Stimulated activated CD4-positive, alpha-beta T cell treated with anti-CD3 and anti-CD28 coated beads, TNF-alpha, amount 100 ng/mL, for 24 hours (primary cell): ENCODE measurements around the gene LCP2.
"Not testable (repeated sequence)": the region's sequence is repeated elsewhere in the genome, so short reads cannot be mapped to it uniquely, and the experiment has no call there.

Source experiments
- DNase-seq, 3 experiments: peaks; one replicate each; pipeline ENCODE4 v3.0.0-alpha.2; 2020; ENCODE audit warnings: low read depth in 3 of 3

Gene LCP2

DNA sequence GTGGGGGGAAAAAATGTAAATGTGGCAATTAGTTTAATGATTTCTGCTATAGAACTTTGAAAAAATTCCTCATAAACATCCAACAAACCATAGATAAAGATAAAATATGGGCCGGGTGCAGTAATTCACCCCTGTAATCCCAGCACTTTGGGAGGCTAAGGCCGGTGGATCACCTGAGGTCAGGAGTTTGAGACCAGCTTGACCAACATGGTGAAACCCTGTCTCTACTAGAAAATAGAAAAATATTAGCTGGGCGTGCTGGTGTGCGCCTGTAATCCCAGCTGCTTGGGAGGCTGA is 48.7 kb downstream of the LCP2 start:
- DNase-seq, result not testable (repeated sequence)

DNA sequence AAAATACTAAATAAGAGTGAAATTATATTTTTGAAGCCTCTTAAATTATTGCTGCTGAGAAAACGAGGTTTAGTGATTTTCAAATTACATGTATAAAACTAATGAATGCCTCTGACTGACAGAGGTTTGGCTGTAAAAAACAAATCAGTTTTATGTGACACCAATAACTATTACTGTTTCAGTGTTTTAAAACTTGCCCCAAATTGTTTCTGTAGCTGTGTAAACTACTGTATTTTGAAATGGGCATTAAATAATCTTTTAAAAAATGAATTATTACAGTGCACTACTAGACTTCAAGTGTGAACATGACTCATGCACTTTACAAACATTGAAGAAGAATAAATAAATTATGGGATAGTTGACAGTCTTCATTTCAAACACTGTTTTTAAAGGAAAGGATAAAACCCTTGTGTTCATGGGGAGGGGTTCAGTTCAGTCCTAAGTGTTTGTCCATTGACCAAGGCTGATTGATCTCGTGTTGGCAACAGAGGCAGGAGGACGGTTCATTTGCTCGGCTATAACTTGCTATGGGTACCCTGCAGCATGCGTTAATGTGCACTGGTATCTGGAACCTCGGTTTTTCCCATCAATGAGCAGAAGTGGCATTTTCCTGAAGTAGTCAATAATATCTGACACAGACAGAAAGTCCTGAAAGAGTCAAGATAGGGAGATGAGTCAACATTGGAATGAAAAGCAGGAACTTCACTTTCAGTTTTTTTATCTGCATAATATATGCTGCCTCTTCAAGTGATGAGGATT is 49.2 kb downstream of the LCP2 start:
- no peak for DNase-seq

DNA sequence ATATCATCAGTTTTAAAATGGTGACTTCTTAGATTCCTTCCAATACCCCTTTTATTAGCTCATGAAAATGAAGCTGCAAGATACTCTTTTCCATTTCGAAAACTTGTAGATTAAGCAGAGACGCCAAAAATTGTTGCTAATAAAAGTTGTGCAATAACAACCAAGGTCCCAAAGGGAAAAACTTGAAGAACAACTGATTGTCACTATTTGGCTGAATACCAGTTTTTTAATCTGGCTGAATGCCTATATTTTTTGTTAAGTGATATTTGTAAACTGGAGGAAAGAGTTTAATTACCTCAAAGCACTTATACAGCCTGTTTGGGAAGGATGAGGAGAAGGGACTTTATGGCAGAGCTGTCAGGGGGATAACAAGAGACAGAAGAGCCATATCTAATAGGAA is 50.2 kb downstream of the LCP2 start:
- no peak for DNase-seq

- DNase-seq, result no peak
Observed at GRCh38 chr5:170246126-170246870, 51.3 kb downstream of the LCP2 start.

DNA sequence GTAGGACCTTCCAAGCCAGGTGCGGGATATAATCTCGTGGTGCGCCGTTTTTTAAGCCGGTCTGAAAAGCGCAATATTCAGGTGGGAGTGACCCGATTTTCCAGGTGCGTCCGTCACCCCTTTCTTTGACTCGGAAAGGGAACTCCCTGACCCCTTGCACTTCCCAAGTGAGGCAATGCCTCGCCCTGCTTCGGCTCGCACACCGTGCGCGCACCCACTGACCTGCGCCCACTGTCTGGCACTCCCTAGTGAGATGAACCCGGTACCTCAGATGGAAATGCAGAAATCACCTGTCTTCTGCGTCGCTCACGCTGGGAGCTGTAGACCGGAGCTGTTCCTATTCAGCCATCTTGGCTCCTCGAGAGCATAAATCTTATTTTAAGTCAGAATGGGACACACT is 52.1 kb downstream of the LCP2 start:
- DNase-seq, result not testable (repeated sequence)

DNA sequence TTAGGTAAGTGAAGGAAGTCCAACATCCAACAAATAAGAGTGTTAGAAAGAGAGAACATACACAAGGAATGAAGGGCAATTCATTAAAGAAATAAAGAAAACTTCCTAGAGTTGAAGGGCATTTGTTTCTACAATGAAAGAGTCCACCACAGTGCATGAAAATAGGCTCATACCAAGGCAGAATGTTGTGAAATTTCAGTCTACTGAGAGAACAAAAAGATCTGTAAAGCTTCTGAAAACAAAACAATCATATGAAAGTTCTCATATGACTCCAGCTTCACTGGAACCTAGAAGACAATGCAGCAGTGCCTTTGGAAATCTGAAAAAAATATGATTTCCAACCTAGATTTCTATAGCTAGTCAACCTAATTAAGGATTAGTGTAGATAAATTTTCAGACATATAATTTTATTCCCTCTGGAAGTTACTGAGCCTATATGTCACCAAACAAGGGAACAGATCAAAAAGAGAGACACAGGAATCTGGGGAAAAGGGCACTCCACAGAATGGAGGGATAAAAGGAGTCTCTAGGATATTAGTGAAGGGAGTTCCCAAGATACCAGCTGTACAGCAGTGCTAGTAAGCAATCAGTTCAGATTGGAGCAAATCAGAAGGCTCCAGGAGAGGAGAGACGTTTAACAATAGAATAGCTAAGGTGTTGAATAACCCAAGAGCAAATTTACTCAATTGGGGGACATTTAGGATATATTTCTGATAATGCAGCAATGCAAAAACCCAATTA is 59.0 kb downstream of the LCP2 start:
- no peak for DNase-seq

DNA sequence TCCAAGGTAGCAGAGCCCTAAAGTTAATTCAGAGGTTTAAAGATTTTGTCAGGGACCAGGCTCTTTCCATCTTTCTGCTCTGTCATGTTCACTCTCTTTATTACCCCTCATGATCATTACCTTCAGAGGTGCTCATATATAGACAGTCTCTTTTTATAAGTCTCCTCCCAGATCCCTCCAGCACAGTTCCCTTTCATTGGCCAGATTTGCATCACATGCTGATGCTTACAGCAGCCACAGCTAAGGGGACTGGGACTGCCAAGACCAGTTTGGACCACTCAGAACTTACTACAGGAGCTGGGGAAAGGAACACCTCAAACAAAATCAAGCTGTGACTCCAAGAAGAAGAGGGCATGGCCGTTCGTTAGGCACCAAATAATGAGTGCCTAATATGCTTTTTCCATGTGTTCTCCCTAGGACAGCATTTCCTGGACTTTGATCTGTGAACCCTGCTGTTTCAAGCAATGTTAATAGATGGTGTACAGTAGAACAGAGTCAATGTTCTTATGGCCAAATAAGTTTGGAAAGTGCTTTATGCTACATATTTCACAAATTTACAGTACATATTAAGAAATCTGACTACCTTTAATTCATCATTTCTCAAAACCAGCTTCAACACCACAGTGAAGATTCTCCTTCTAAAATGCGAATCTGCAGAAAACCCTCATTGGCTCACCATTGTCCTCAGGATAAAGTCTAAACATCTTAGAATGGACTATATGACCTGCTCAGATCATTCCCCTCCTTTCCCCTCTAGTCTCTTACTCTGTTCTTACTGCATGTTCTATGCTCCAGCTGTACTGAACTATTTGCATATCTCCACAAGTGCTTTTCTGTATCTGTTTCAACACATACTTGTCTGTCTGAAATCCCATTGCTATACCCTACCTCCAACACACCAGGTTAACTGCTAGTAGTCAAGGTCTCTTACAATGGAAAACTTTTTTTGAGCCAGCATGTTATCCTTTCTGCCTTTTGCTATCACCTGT is 61.4 kb downstream of the LCP2 start:
- DNase-seq, result no peak

DNA sequence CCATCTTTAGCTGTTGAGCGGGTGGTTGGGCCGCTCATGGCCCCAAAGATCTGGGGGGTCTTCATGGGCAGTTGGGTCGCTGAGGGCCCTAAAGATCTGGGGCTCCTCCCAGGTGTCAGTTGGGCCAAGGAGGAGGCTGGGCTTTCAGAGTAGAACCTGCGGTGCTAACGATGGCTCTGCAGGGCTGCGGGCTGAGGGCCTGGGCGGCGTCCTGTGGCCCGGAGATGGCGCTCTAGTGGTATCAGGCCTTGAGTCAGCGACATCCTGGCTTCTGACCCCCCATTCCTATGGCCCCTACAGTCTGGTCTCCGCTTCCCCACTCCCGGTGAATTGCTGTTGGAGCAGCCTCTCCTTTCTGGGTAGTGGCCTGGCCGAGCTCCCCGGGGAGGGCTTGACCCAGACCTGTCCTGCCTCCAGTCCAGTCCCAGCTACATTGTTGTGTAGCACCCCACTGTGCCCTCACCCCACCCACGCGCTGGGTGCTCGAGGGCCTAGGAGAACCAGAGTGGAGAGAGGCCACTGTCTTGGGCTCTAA is 64.2 kb downstream of the LCP2 start:
- DNase-seq, result no peak

DNA sequence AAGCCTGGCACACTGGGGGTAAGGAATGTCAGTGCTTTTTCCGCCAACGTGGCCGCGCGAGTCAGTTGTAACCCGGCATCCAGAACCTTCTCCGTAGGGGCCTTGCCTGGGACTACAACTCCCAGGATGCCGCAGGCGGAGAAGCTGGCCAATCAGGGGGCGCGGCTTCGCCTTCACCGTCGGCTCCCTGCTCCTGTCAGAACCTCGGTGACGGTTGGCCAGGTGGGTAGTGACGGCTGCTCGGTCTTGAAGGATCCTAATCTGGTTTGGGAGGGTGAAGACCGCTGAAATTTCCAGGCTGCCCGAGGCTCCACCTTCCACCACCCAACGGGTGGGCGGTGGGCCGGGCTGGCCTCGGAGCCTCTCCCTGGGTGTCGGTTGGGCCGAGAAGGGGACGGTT is 64.8 kb downstream of the LCP2 start, which contains the start of gene C5orf58:
Gene C5orf58, plus strand, starts transcription at position 200 of the 400 bp plus-strand sequence. CDS start 1,992 bp downstream, outside the sequence.
- DNase-seq, result no peak

DNA sequence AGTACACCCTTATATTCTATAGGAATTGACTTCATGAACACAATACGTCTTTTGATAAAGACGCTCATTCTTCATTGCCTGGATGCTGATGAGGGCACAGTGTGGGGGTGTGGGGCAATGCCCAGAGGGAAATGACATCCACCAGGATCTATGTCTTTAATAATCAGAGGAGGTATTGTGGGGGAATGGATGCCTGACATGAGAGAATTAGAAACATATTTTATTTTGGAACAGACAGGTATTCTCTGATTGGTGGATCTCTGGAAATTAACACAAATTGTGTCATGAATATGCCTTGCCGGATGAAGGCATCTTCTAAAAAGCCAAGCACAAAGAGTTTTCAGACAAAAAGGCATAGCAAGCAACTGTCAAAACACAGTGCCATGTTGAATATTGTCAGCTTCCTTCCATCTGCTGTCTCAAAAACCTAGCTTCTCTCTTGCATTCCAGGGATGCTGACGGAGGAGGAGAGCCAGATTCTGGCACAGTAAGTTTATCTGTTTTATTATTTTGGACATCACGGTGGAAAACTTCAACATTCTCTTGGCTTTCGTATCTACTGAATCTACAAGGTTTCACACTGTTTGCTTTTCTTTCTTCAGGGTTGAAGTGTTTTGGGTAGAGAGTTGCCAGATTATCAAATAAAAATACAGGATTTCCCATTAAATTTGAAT is 68.7 kb downstream of the LCP2 start:
- no peak for DNase-seq

DNA sequence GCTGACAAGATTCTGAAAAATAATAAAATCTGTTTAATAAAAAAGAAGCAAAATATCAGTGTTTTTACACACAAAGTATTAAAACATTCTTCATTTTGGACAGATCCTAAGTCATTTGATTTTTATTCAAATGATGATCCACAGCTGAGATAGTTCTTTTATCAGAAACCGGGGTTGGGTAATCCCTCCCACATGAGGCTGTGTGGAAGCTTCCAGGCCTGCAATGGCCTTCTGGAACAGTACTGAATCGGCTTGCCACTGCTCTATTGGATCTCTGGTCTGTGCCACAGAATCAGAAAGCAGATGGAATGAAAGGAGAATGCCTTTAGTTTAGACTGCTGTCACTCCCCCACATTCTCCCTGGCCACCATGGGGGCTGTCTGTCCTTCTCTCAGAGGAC is 70.9 kb downstream of the LCP2 start:
- no peak for DNase-seq

DNA sequence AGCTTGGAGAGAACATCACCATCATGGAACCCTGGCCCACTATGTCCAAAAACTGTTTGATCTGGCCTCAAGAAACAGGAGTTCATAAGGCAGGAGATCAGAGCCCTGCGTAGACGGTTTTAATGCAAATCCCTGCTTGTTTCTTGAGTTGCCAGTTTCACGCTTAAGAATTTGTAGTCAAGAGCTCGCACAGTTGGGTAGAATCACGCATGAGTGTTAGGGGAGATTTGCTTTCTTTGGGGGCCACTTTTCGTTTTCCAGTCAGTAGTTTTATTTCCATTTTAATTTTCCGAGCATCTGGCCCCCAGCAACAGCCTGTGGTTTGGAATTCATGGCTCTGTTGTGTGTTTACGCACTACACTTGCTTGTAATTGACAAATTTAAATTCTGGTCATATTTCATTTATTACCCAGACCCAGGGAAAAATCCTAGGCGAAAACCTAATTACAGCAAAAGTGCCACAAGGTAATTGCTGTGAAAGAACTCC is 71.4 kb downstream of the LCP2 start:
- DNase-seq, result no peak

GRCh38 chr5:170225326-170226128 is 72.0 kb downstream of the LCP2 start:
- DNase-seq, result peak; percentile 50 to 71 (median 66)

DNA sequence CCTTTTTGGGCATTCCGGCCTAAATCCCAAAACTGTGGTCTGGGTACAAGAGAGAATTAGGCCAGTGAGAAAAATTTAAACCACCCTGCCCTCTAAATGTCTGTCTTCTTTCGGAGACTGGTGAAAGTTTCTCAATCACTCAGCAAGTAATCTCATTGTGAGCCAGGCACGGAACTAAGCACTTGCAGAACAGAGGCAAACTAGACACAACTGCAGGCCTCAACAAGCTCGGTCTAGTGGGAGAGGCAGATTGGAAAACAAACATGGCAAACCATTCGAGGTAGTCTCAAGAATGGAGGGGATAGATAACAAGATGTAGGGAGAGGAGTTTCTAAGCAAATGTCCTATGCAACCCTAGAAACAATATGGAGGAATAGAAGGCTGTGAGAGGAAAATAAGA is 73.7 kb downstream of the LCP2 start:
- no peak for DNase-seq

DNA sequence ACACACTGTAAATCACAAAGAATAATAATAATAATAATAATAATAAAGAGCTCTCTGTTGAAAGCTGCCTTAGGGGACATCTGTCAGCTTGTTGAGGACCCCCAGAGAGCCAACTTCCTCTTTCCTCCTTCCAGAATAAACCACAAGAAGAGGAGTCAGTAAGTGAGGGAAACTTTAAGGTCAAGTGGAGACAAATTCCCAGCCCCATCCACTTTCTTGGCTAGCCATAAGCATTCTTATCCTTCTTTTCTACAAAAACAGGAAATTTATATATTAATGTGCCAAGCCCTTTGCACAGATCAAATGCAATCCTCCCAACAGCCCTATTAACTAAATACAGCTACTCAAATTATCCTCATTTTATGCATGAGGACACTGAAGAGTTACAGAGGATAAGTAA is 74.2 kb downstream of the LCP2 start:
- DNase-seq, result no peak

DNA sequence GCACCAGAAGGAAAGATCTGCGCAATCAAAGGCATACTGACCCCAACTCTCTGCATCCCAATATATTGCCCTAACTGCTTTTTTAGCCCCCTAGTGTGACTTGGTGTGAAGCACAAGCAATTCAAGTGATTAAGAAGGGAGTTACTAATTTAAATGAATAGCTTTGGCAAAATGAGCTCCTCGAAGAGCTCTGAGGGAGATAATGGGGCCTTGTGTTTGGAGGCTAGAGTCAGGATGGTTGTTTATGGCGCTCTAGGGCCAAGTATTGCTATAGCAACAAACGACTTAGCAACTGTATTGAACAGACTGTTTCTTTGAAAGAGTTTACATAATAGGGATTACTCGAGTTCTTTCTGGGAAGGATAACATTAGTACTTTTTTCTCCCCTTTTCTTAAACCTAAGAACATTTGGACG is 76.2 kb downstream of the LCP2 start:
- DNase-seq, result no peak

- no peak for DNase-seq
Observed at GRCh38 chr5:170220191-170220590, 77.4 kb downstream of the LCP2 start.

DNA sequence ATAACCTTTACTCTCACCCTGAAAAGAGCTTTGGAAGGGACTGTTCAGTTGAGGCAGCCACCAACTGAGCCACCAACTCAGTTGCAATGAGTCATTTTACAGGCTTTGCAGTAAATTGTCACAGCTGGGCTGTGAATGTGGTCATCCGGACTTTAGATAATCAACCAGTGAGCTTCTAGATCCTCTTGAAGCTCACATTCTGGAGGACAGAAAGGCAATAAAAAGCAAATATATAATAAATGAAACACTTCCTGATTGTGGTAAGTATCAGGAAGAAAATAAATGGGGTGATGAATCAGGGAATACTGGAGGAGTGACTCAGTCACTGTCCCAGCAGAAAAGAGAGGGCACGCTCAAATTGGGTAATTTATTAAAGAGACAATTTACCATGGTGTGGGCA is 78.0 kb downstream of the LCP2 start:
- no peak for DNase-seq

GRCh38 chr5:170218726-170219125 is 78.9 kb downstream of the LCP2 start:
- DNase-seq, result no peak

- no peak for DNase-seq
Observed at GRCh38 chr5:170217831-170218230, 79.7 kb downstream of the LCP2 start.
